ENCODE data around the gene HEXB.

Gene HEXB

GRCh38 chr5:74642543-74642863 lies 42.5 kb upstream of the HEXB start:
- DNase-seq (no peak), ATAC-seq (ENCODE audit: insufficient read depth, low read depth) (no peak)
- H3K27ac ChIP-seq (ENCODE audit: low read length), result no peak overlapping the region
- no peaks in the 10 kb centered on the region for H3K36me3 ChIP-seq (ENCODE audit: insufficient read depth, low read length)
- H3K9me3 ChIP-seq (ENCODE audit: insufficient read depth, low read length, severe bottlenecking), result no peaks in the 10 kb centered on the region
- H2AFZ ChIP-seq (ENCODE audit: low read depth, low read length), result no peak overlapping the region
- H3K79me2 ChIP-seq (ENCODE audit: insufficient read depth, low read length), result no peaks in the 10 kb centered on the region
- H3K27me3 ChIP-seq (ENCODE audit: insufficient read depth, low read length, poor library complexity), result peaks cover 64% of the 10 kb centered on the region
- H4K20me1 ChIP-seq (ENCODE audit: insufficient read depth, low read length), result peaks cover 11% of the 10 kb centered on the region; the same call in 1 of the 2 replicates
- H3K4me1 ChIP-seq (ENCODE audit: insufficient read depth, low read length), result peaks cover 29% of the 10 kb centered on the region
- H3K4me2 ChIP-seq (ENCODE audit: insufficient read depth, low read length), result no peak overlapping the region
- H3K4me3 ChIP-seq (ENCODE audit: low read depth in 1 of 2, low read length in 2 of 2), result no peak overlapping the region
- no peak overlapping the region for H3K9ac ChIP-seq (ENCODE audit: low read depth, low read length)
- TF ChIP-seq EZH2 (IDR thresholded peaks at IDR 0.05; ENCODE audit: borderline replicate concordance, low read depth, low read length, severe bottlenecking) (no peak), CTCF (IDR thresholded peaks at IDR 0.05; ENCODE audit: borderline replicate concordance, extremely low read depth, low read length, poor library complexity, severe bottlenecking) (no peak)

- ATAC-seq (ENCODE audit: insufficient read depth, low read depth) (no peak), DNase-seq (no peak)
- Histone ChIP-seq H3K9me3 (ENCODE audit: insufficient read depth, low read length, severe bottlenecking) (no peaks in the 10 kb centered on the region), H3K4me1 (ENCODE audit: insufficient read depth, low read length) (peaks cover 29% of the 10 kb centered on the region), H3K79me2 (ENCODE audit: insufficient read depth, low read length) (no peaks in the 10 kb centered on the region), H3K4me2 (ENCODE audit: insufficient read depth, low read length) (no peak overlapping the region), H3K27ac (ENCODE audit: low read length) (no peak overlapping the region), H3K9ac (ENCODE audit: low read depth, low read length) (no peak overlapping the region), H4K20me1 (ENCODE audit: insufficient read depth, low read length) (peaks cover 11% of the 10 kb centered on the region; the same call in 1 of the 2 replicates), H3K36me3 (ENCODE audit: insufficient read depth, low read length) (no peaks in the 10 kb centered on the region), H2AFZ (ENCODE audit: low read depth, low read length) (no peak overlapping the region), H3K27me3 (ENCODE audit: insufficient read depth, low read length, poor library complexity) (peaks cover 63% of the 10 kb centered on the region), H3K4me3 (ENCODE audit: low read depth in 1 of 2, low read length in 2 of 2) (no peak overlapping the region)
- TF ChIP-seq EZH2 (IDR thresholded peaks at IDR 0.05; ENCODE audit: borderline replicate concordance, low read depth, low read length, severe bottlenecking), result no peak
- TF ChIP-seq CTCF (IDR thresholded peaks at IDR 0.05; ENCODE audit: borderline replicate concordance, extremely low read depth, low read length, poor library complexity, severe bottlenecking), result no peak
Measured at GRCh38 chr5:74643111-74643562, 41.9 kb upstream of the HEXB start.

GRCh38 chr5:74647096-74647495 lies 37.9 kb upstream of the HEXB start:
- Histone ChIP-seq H3K4me3 (ENCODE audit: low read depth in 1 of 2, low read length in 2 of 2) (no peak overlapping the region), H3K27me3 (ENCODE audit: insufficient read depth, low read length, poor library complexity) (peaks cover 28% of the 10 kb centered on the region), H3K27ac (ENCODE audit: low read length) (no peak overlapping the region), H3K4me1 (ENCODE audit: insufficient read depth, low read length) (peaks cover 2% of the 10 kb centered on the region; the same call in 1 of the 2 replicates), H4K20me1 (ENCODE audit: insufficient read depth, low read length) (no peaks in the 10 kb centered on the region), H3K9me3 (ENCODE audit: insufficient read depth, low read length, severe bottlenecking) (no peaks in the 10 kb centered on the region), H3K79me2 (ENCODE audit: insufficient read depth, low read length) (no peaks in the 10 kb centered on the region), H3K9ac (ENCODE audit: low read depth, low read length) (no peak overlapping the region), H3K4me2 (ENCODE audit: insufficient read depth, low read length) (no peak overlapping the region), H3K36me3 (ENCODE audit: insufficient read depth, low read length) (no peaks in the 10 kb centered on the region), H2AFZ (ENCODE audit: low read depth, low read length) (no peak overlapping the region)
- no peak for DNase-seq
- TF ChIP-seq CTCF (IDR thresholded peaks at IDR 0.05; ENCODE audit: borderline replicate concordance, extremely low read depth, low read length, poor library complexity, severe bottlenecking), result no peak
- TF ChIP-seq EZH2 (IDR thresholded peaks at IDR 0.05; ENCODE audit: borderline replicate concordance, low read depth, low read length, severe bottlenecking), result no peak
- ATAC-seq (ENCODE audit: insufficient read depth, low read depth), result no peak

- TF ChIP-seq EZH2 (IDR thresholded peaks at IDR 0.05; ENCODE audit: borderline replicate concordance, low read depth, low read length, severe bottlenecking) (no peak), CTCF (IDR thresholded peaks at IDR 0.05; ENCODE audit: borderline replicate concordance, extremely low read depth, low read length, poor library complexity, severe bottlenecking) (peak; percentile 80)
- Histone ChIP-seq H3K36me3 (ENCODE audit: insufficient read depth, low read length) (no peaks in the 10 kb centered on the region), H4K20me1 (ENCODE audit: insufficient read depth, low read length) (no peaks in the 10 kb centered on the region), H3K27ac (ENCODE audit: low read length) (no peak overlapping the region), H3K9me3 (ENCODE audit: insufficient read depth, low read length, severe bottlenecking) (no peaks in the 10 kb centered on the region), H2AFZ (ENCODE audit: low read depth, low read length) (no peak overlapping the region), H3K79me2 (ENCODE audit: insufficient read depth, low read length) (no peaks in the 10 kb centered on the region), H3K4me3 (ENCODE audit: low read depth in 1 of 2, low read length in 2 of 2) (no peak overlapping the region), H3K9ac (ENCODE audit: low read depth, low read length) (no peak overlapping the region), H3K4me2 (ENCODE audit: insufficient read depth, low read length) (no peak overlapping the region), H3K4me1 (ENCODE audit: insufficient read depth, low read length) (no peaks in the 10 kb centered on the region), H3K27me3 (ENCODE audit: insufficient read depth, low read length, poor library complexity) (peaks cover 12% of the 10 kb centered on the region)
- peak; percentile 91 for ATAC-seq (ENCODE audit: insufficient read depth, low read depth)
- peak; percentile 32 for DNase-seq
Measured at GRCh38 chr5:74648835-74649293, 36.2 kb upstream of the HEXB start.

Data from DND-41 (cell line).